Ascending aorta (tissue), 2 donors: ENCODE data around the gene AATK. TPM values are rescaled to one million over a fixed set of nuclear protein-coding genes. Genes with fewer than 3 reads are reported as not detected.

ENCODE experiments used
- DNase-seq, 2 donors: peaks; one replicate each; pipeline ENCODE4 v3.0.0-alpha.2; 2019; ENCODE audit warnings: low spot score in 2 of 2
- H3K27ac ChIP-seq, 2 donors: fragments of 200-600 bp; sonication (generic); one replicate each; pipeline ENCODE4 v1.5.1; 2016 to 2017; ENCODE audit warnings: mild to moderate bottlenecking in 1 of 2
- H3K27me3 ChIP-seq: fragments of 200-600 bp; sonication (generic); one replicate; pipeline ENCODE4 v1.5.1; 2017
- H3K36me3 ChIP-seq, 2 donors: fragments of 200-600 bp; sonication (generic); one replicate each; pipeline ENCODE4 v1.5.1; 2016
- H3K4me1 ChIP-seq, 2 donors: fragments of 200-600 bp; sonication (generic); one replicate each; pipeline ENCODE4 v1.5.1; 2016 to 2017; ENCODE audit warnings: mild to moderate bottlenecking in 1 of 2
- H3K4me3 ChIP-seq, 2 donors: fragments of 200-600 bp; sonication (generic); one replicate each; pipeline ENCODE4 v1.5.1; 2016 to 2017; ENCODE audit warnings: mild to moderate bottlenecking in 1 of 2
- H3K9me3 ChIP-seq, 2 donors: fragments of 200-600 bp; sonication (generic); one replicate each; pipeline ENCODE4 v1.5.1; 2016
- CTCF ChIP-seq, 3 experiments: fragments of 200-600 bp in 2 of 3; fragments of 450-650 bp in 1 of 3; sonication (generic) in 2 of 3; IDR thresholded peaks; one replicate each; pipeline ENCODE4 v1.5.1; 2016 to 2019; ENCODE audit warnings: antibody characterized with exemption in 3 of 3, mild to moderate bottlenecking in 1 of 3, moderate library complexity in 1 of 3
- intact Hi-C: fragments of 100-400 bp; cut with DNase I; formaldehyde crosslinking; loops from one replicate; pipeline ENCODE4 v1.15.1; 2023
- total RNA-seq: library from RNA; depleted of rRNA; stranded (reverse); fragments of >200 nt; gene quantifications from one replicate; pipeline ENCODE4 v1.1.0, GENCODE V29; 2016

The AATK gene
- total RNA-seq, 1 donor from 2014 or later = 20.6 TPM

- Histone ChIP-seq H3K4me3 (no peak overlapping the region), H3K27ac (no peak overlapping the region), H3K4me1 (no peaks in the 10 kb centered on the region), H3K36me3 (peaks cover under 1 to 10% of the 10 kb centered on the region in 2 donors), H3K27me3 (no peaks in the 10 kb centered on the region), H3K9me3 (no peaks in the 10 kb centered on the region)
- intact Hi-C loops = no loop called here
- TF ChIP-seq CTCF (IDR thresholded peaks at IDR 0.05) = no peak
- no peak for DNase-seq
These were observed 37.1 kb upstream of the AATK start for GRCh38 chr17:81203136-81203535.

GRCh38 chr17:81202318-81202717 is 36.3 kb upstream of the AATK start:
- Histone ChIP-seq H3K27ac (no peak overlapping the region), H3K9me3 (no peaks in the 10 kb centered on the region), H3K4me1 (no peaks in the 10 kb centered on the region), H3K36me3 (peaks cover 3 to 10% of the 10 kb centered on the region in 2 donors), H3K4me3 (no peak overlapping the region), H3K27me3 (no peaks in the 10 kb centered on the region)
- DNase-seq = no peak
- intact Hi-C loops = no loop called here
- TF ChIP-seq CTCF (IDR thresholded peaks at IDR 0.05) = no peak

- intact Hi-C loops = no loop called here
- Histone ChIP-seq H3K9me3 (no peaks in the 10 kb centered on the region), H3K4me1 (no peaks in the 10 kb centered on the region), H3K36me3 (peaks cover 8 to 10% of the 10 kb centered on the region in 2 donors), H3K4me3 (no peak overlapping the region), H3K27ac (no peak overlapping the region), H3K27me3 (no peaks in the 10 kb centered on the region)
- no peak for DNase-seq
- peak in 2 of 3 experiments; percentile 33 to 49 for TF ChIP-seq CTCF (IDR thresholded peaks at IDR 0.05)
These were observed 34.9 kb upstream of the AATK start for GRCh38 chr17:81200695-81201580.

GRCh38 chr17:81200201-81200600 is 34.2 kb upstream of the AATK start:
- H3K4me3 ChIP-seq = no peak overlapping the region
- no peaks in the 10 kb centered on the region for H3K27me3 ChIP-seq
- intact Hi-C loops = no loop called here
- no peak for TF ChIP-seq CTCF (IDR thresholded peaks at IDR 0.05)
- H3K4me1 ChIP-seq = no peaks in the 10 kb centered on the region
- H3K27ac ChIP-seq = no peak overlapping the region
- peaks cover 8 to 10% of the 10 kb centered on the region in 2 donors for H3K36me3 ChIP-seq
- no peak for DNase-seq
- H3K9me3 ChIP-seq = no peaks in the 10 kb centered on the region

DNA sequence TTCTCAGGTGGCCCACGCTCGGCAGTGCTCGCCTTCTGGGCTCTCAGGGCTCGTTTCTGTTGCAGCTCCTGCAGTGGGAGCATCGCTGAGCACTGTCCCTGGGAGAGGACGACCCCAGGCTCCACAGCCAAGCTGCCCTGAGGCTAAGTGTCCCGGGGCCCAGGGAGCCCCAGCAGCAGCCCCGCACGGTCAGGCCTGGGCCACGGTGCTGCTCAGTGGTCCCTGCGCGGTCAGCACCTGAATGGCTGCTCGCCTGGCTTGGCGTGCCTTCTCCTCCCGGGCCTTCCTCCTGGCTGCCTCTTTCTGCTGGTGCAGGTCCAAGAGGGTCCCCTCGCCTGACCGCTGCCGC is 33.4 kb upstream of the AATK start:
- peaks cover 8 to 10% of the 10 kb centered on the region in 2 donors for H3K36me3 ChIP-seq

More for the DNA sequence above, 33.4 kb upstream of the AATK start:
- Histone ChIP-seq H3K9me3 (no peaks in the 10 kb centered on the region), H3K4me3 (no peak overlapping the region), H3K27me3 (no peaks in the 10 kb centered on the region), H3K27ac (no peak overlapping the region), H3K4me1 (no peaks in the 10 kb centered on the region)
- intact Hi-C loops = no loop called here
- TF ChIP-seq CTCF (IDR thresholded peaks at IDR 0.05) = no peak
- no peak for DNase-seq
